SK-N-SH (cell line): ENCODE measurements around the gene TMEM107. TPM values are rescaled to one million over a fixed set of nuclear protein-coding genes. Genes with fewer than 3 reads are reported as not detected.

Experiments
- CTCF ChIA-PET: fragments of 300-600, 350-600 bp; formaldehyde crosslinking; extraction: SDS; loops from one replicate; lab custom pipeline; 2021; lab: Yijun Ruan, JAX
- POLR2A ChIA-PET: fragments of 350-600 bp; sonication (Branson Sonifier 250); formaldehyde crosslinking; extraction: SDS; loops from one replicate; lab custom pipeline; 2020; ENCODE audit warnings: antibody characterized with exemption, inconsistent platforms; lab: Yijun Ruan, JAX
- DNase-seq: peaks from one replicate; pipeline ENCODE4 v3.0.0; 2012
- H2AFZ ChIP-seq: fragments of 200-600 bp; sonication (generic); 2 replicates; pipeline ENCODE4 v1.8.1; 2016; ENCODE audit warnings: antibody characterized with exemption, mild to moderate bottlenecking, low read depth
- H3F3A ChIP-seq: fragments of 200-600 bp; sonication (generic); replicated peaks from 2 replicates; pipeline ENCODE3; 2016; ENCODE audit warnings: antibody characterized with exemption, mild to moderate bottlenecking; ENCODE audit not compliant: insufficient read depth
- H3K27ac ChIP-seq, 2 experiments: fragments of 200-500 bp in 1 of 2; fragments of 200-600 bp in 1 of 2; sonication (Bioruptor generic) in 1 of 2; sonication (generic), shearing (Covaris generic) in 1 of 2; 2 replicates each; pipeline versions ENCODE4 v1.5.1 to v1.6.1; 2014 to 2016; ENCODE audit warnings: low read depth in 2 of 2, inconsistent platforms in 1 of 2, low read length in 1 of 2, mild to moderate bottlenecking in 1 of 2, mixed read lengths in 1 of 2
- H3K27me3 ChIP-seq: fragments of 200-600 bp; sonication (generic), shearing (Covaris generic); 2 replicates; pipeline ENCODE4 v1.6.1; 2016; ENCODE audit warnings: mixed run types; ENCODE audit not compliant: insufficient read depth
- H3K36me3 ChIP-seq, 2 experiments: fragments of 200-500 bp in 1 of 2; fragments of 200-600 bp in 1 of 2; sonication (Bioruptor generic) in 1 of 2; sonication (generic) in 1 of 2; replicated peaks in 1 of 2; 2 replicates each; pipeline versions ENCODE3 to v1.5.1; 2014 to 2016; ENCODE audit warnings: low read length in 1 of 2, mild to moderate bottlenecking in 1 of 2; ENCODE audit not compliant: insufficient read depth in 2 of 2, control insufficient read depth in 1 of 2
- H3K4me1 ChIP-seq, 2 experiments: fragments of 200-500 bp in 1 of 2; fragments of 200-600 bp in 1 of 2; sonication (Bioruptor generic) in 1 of 2; sonication (generic), shearing (Covaris generic) in 1 of 2; 2 replicates each; pipeline versions ENCODE4 v1.5.1 to v1.6.1; 2014 to 2016; ENCODE audit warnings: low read depth in 1 of 2, low read length in 1 of 2, mixed run types in 1 of 2; ENCODE audit not compliant: insufficient read depth in 2 of 2, control insufficient read depth in 1 of 2
- H3K4me2 ChIP-seq: fragments of 200-600 bp; sonication (generic), shearing (Covaris generic); 2 replicates; pipeline ENCODE4 v1.6.1; 2017; ENCODE audit warnings: mixed run types
- H3K4me3 ChIP-seq, 2 experiments: fragments of 200-500 bp in 1 of 2; fragments of 200-600 bp in 1 of 2; sonication (Bioruptor generic) in 1 of 2; sonication (generic), shearing (Covaris generic) in 1 of 2; 2 replicates each; pipeline versions ENCODE4 v1.5.1 to v1.8.1; 2014 to 2016; ENCODE audit warnings: low read depth in 2 of 2, inconsistent platforms in 1 of 2, low read length in 1 of 2, mild to moderate bottlenecking in 1 of 2, mixed read lengths in 1 of 2, moderate library complexity in 1 of 2
- H3K79me2 ChIP-seq: fragments of 200-600 bp; sonication (generic); 2 replicates; pipeline ENCODE4 v1.8.1; 2017; ENCODE audit warnings: mild to moderate bottlenecking; ENCODE audit not compliant: insufficient read depth
- H3K9ac ChIP-seq: fragments of 200-600 bp; sonication (generic); 2 replicates; pipeline ENCODE4 v1.6.1; 2017; ENCODE audit warnings: mixed run types
- H3K9me2 ChIP-seq: fragments of 200-600 bp; sonication (generic); 2 replicates; pipeline ENCODE4 v1.6.1; 2017; ENCODE audit warnings: mixed run types
- H3K9me3 ChIP-seq: fragments of 200-600 bp; sonication (generic); 2 replicates; pipeline ENCODE4 v1.6.1; 2017; ENCODE audit warnings: mixed run types, mild to moderate bottlenecking, moderate library complexity
- H4K20me1 ChIP-seq: fragments of 200-600 bp; sonication (generic); 2 replicates; pipeline ENCODE4 v1.6.1; 2017; ENCODE audit warnings: mild to moderate bottlenecking, mixed run types; ENCODE audit not compliant: insufficient read depth
- ELF1 ChIP-seq: IDR thresholded peaks from 2 replicates; pipeline ENCODE4 v1.4.0; 2012
- EP300 ChIP-seq, 2 experiments: IDR thresholded peaks; 2 replicates each; pipeline versions ENCODE4 v1.4.0 to v1.6.1; 2012; ENCODE audit warnings: borderline replicate concordance in 1 of 2, low read depth in 1 of 2, low read length in 1 of 2
- EZH2phosphoT487 ChIP-seq: fragments of 200-600 bp; sonication (generic); IDR thresholded peaks from 2 replicates; pipeline ENCODE4 v1.6.1; 2017; ENCODE audit warnings: low read depth, mixed run types, mild to moderate bottlenecking, antibody characterized with exemption, moderate library complexity, borderline replicate concordance
- FOXJ3 ChIP-seq: sonication (generic); formaldehyde crosslinking; IDR thresholded peaks from 2 replicates; pipeline ENCODE4 v1.5.1; 2020; ENCODE audit warnings: mild to moderate bottlenecking, missing genetic modification reagents
- FOXM1 ChIP-seq: IDR thresholded peaks from 2 replicates; pipeline ENCODE4 v1.4.0; 2012; ENCODE audit warnings: low read depth, mild to moderate bottlenecking
- GABPA ChIP-seq: IDR thresholded peaks from 2 replicates; pipeline ENCODE4 v1.4.0; 2012; ENCODE audit warnings: low read depth, mild to moderate bottlenecking
- JUND ChIP-seq: IDR thresholded peaks from 2 replicates; pipeline ENCODE4 v1.4.0; 2012
- MEF2A ChIP-seq: IDR thresholded peaks from 2 replicates; pipeline ENCODE4 v1.4.0; 2012; ENCODE audit warnings: low read depth, borderline replicate concordance
- NFIC ChIP-seq: IDR thresholded peaks from 2 replicates; pipeline ENCODE4 v1.4.0; 2012; ENCODE audit warnings: borderline replicate concordance
- NRF1 ChIP-seq: IDR thresholded peaks from 2 replicates; pipeline ENCODE4 v1.6.1; 2012; ENCODE audit warnings: low read depth, mild to moderate bottlenecking, low read length
- POLR2AphosphoS5 ChIP-seq: IDR thresholded peaks from 2 replicates; pipeline ENCODE4 v1.6.1; 2012; ENCODE audit warnings: low read depth, low read length
- RAD21 ChIP-seq: IDR thresholded peaks from 2 replicates; pipeline ENCODE4 v1.6.1; 2012; ENCODE audit warnings: mild to moderate bottlenecking, low read length
- RCOR1 ChIP-seq: fragments of 150-350 bp; IDR thresholded peaks from 2 replicates; pipeline ENCODE4 v1.6.1; 2017; ENCODE audit warnings: antibody characterized with exemption, low read length
- RFX5 ChIP-seq: IDR thresholded peaks from 2 replicates; pipeline ENCODE4 v1.6.1; 2012; ENCODE audit warnings: mild to moderate bottlenecking, improper control_type of control experiment, low read length
- RXRA ChIP-seq: IDR thresholded peaks from 2 replicates; pipeline ENCODE4 v1.4.0; 2012; ENCODE audit warnings: low read depth, mild to moderate bottlenecking, borderline replicate concordance
- SMC3 ChIP-seq: IDR thresholded peaks from 2 replicates; pipeline ENCODE4 v1.6.1; 2012; ENCODE audit warnings: low read depth, low read length, improper control_type of control experiment
- TAF1 ChIP-seq: IDR thresholded peaks from 2 replicates; pipeline ENCODE4 v1.6.1; 2012; ENCODE audit warnings: low read depth, mild to moderate bottlenecking, low read length, moderate library complexity, borderline replicate concordance
- TEAD4 ChIP-seq: IDR thresholded peaks from 2 replicates; pipeline ENCODE4 v1.4.0; 2012; ENCODE audit warnings: mild to moderate bottlenecking, borderline replicate concordance; ENCODE audit not compliant: insufficient read depth
- WGBS: methylation state at CpG from one replicate; pipeline ENCODE4 v1.1.6; 2017; ENCODE audit warnings: low lambda C conversion rate; 5-methylcytosine and 5-hydroxymethylcytosine counted together
- polyA plus RNA-seq, 3 experiments: library from polyadenylated mRNA; depleted of rRNA; stranded (reverse); fragments of >200 nt; gene quantifications; 2 replicates each; pipeline ENCODE4 v1.2.3, GENCODE V29; 2012
- TF ChIP-seq, protein P1 (sequence below): fragments of 150-350 bp; IDR thresholded peaks from 2 replicates; pipeline ENCODE4 v1.6.1; 2016; ENCODE audit warnings: mild to moderate bottlenecking, low read depth, low read length
- TF ChIP-seq, protein P2 (sequence below): IDR thresholded peaks from 2 replicates; pipeline ENCODE4 v1.4.0; 2012; ENCODE audit warnings: low read depth, borderline replicate concordance
- TF ChIP-seq, protein P3 (sequence below): fragments of 200-600 bp; sonication (generic); IDR thresholded peaks from 2 replicates; pipeline ENCODE4 v1.6.1; 2017; ENCODE audit warnings: antibody characterized with exemption, mild to moderate bottlenecking, moderate library complexity
- TF ChIP-seq, protein P4 (sequence below): IDR thresholded peaks from 2 replicates; pipeline ENCODE4 v1.4.0; 2012; ENCODE audit warnings: low read depth

The TMEM107 gene
- polyA plus RNA-seq, 1 of the 3 experiments (the other 2 are of a cell fraction): 18.6 TPM

DNA sequence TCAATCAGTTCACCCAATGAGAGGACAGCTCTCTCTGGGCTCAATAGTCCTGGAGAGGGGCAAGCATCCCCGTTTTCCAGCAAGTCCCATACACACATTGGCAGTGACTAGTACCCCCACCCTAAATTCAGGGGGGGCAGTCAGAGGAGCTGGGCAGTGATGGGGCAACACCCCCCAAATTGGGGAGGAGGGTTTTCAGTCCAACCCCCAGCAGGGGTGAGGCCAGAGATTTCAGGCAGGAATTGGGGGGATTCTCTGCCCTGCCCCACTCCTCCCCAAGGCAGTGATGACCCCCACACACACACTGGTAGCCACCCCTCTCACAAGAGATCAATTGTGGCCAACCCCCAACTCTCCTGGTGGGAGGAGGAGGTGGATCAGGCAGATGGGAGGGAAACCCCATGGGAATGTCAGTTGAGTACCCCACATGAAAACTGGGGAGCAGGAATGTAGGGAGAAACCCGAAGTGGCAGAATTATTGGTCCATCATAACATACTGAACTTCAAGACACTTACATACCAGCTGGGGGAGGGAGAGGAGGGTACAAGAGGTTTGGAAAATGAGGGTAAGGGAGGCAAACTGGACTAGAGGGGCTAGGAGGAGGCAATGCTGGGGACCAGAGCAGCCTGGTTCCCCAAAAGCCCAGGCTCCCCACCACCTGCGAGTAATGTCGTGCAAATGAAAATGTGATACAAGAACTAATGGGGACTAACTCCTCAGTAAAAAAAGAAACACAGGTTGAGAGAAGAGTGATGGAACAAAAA, 16.5 kb downstream of the TMEM107 start:
- no peak overlapping the region for H2AFZ ChIP-seq
- no peak for DNase-seq
- H3K4me3 ChIP-seq: 0 out of 4 replicates have a peak overlapping the region, but pooled peaks of 1 of the 2 experiments have one; percentile 10
- POLR2A ChIA-PET: no interaction called here
- H3K9me2 ChIP-seq: no peaks in the 10 kb centered on the region
- no peak for TF ChIP-seq GABPA
- TF ChIP-seq POLR2AphosphoS5: no peak
- TF ChIP-seq RAD21: no peak
- TF ChIP-seq NRF1: no peak
- TF ChIP-seq RCOR1: no peak
- TF ChIP-seq ELF1: no peak
- TF ChIP-seq SMC3: no peak
- TF ChIP-seq FOXM1: no peak
- peaks cover 47% of the 10 kb centered on the region for H3K79me2 ChIP-seq
- WGBS: 88% methylated on average over 4 of the region's 4 CpGs
- CTCF ChIA-PET: interaction anchor here (0.6 to 9.4 kb wide), 12 partner anchors 10 to 222 kb away, joined by 3 to 98 read pairs (median 6); partner anchors contain the start of genes HES7 and TMEM107
- no peaks in the 10 kb centered on the region for H3K9me3 ChIP-seq
- H3K36me3 ChIP-seq: peaks cover 15 to 23% of the 10 kb centered on the region in 2 experiments
- H3K9ac ChIP-seq: no peak overlapping the region
- no peaks in the 10 kb centered on the region; the same call in 1 of the 2 replicates for H4K20me1 ChIP-seq
- no peak overlapping the region for H3K4me2 ChIP-seq
- H3K27ac ChIP-seq: no peak overlapping the region
- peaks cover 44% of the 10 kb centered on the region for H3F3A ChIP-seq
- no peaks in the 10 kb centered on the region for H3K27me3 ChIP-seq
- peaks cover 35 to 47% of the 10 kb centered on the region in 2 experiments for H3K4me1 ChIP-seq

DNA sequence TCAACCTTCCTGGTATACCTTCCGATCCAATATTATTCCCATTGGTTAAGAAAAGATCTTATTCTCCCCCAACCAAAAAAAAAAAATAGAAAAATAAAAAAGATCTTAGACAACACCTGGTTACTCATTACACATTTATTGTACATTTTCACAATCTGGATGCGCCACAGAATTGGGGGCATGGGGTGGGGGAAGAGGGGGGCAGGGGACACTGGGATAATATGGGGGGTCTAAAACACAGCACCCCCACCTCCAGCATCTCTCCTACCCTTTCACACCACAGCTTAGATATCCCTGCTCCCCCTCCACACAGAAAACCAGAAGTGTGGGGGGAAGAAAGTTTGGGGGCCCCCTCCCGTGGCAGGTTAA, 17.2 kb downstream of the TMEM107 start:
- POLR2A ChIA-PET: no interaction called here

More for the DNA sequence above, 17.2 kb downstream of the TMEM107 start:
- CTCF ChIA-PET: interaction anchor here (0.6 to 9.4 kb wide), 16 partner anchors 11 to 221 kb away, joined by 3 to 98 read pairs (median 4); partner anchors contain the start of genes HES7 and TMEM107
- peaks cover 47% of the 10 kb centered on the region for H3K79me2 ChIP-seq
- no peak for DNase-seq
- H3K27ac ChIP-seq: no peak overlapping the region
- peaks cover 15 to 23% of the 10 kb centered on the region in 2 experiments for H3K36me3 ChIP-seq
- peaks cover 39% of the 10 kb centered on the region for H3F3A ChIP-seq
- H3K9me3 ChIP-seq: no peaks in the 10 kb centered on the region
- no peaks in the 10 kb centered on the region; the same call in 1 of the 2 replicates for H4K20me1 ChIP-seq
- TF ChIP-seq TAF1 (no peak), NFIC (no peak), EZH2phosphoT487 (no peak), JUND (no peak), RFX5 (no peak), NRF1 (no peak), GABPA (no peak), ELF1 (no peak), MEF2A (no peak), EP300 (IDR thresholded peaks at IDR 0.05; ENCODE audit: borderline replicate concordance in 1 of 2, low read depth in 1 of 2, low read length in 1 of 2) (no peak), TEAD4 (no peak), RAD21 (no peak), RXRA (no peak), FOXJ3 (CRISPR knock-in tag) (no peak), SMC3 (no peak)
- TF ChIP-seq, protein P1, sequence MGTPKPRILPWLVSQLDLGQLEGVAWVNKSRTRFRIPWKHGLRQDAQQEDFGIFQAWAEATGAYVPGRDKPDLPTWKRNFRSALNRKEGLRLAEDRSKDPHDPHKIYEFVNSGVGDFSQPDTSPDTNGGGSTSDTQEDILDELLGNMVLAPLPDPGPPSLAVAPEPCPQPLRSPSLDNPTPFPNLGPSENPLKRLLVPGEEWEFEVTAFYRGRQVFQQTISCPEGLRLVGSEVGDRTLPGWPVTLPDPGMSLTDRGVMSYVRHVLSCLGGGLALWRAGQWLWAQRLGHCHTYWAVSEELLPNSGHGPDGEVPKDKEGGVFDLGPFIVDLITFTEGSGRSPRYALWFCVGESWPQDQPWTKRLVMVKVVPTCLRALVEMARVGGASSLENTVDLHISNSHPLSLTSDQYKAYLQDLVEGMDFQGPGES: no peak
- TF ChIP-seq, protein P2, sequence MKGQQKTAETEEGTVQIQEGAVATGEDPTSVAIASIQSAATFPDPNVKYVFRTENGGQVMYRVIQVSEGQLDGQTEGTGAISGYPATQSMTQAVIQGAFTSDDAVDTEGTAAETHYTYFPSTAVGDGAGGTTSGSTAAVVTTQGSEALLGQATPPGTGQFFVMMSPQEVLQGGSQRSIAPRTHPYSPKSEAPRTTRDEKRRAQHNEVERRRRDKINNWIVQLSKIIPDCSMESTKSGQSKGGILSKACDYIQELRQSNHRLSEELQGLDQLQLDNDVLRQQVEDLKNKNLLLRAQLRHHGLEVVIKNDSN: no peak
- TF ChIP-seq, protein P3, sequence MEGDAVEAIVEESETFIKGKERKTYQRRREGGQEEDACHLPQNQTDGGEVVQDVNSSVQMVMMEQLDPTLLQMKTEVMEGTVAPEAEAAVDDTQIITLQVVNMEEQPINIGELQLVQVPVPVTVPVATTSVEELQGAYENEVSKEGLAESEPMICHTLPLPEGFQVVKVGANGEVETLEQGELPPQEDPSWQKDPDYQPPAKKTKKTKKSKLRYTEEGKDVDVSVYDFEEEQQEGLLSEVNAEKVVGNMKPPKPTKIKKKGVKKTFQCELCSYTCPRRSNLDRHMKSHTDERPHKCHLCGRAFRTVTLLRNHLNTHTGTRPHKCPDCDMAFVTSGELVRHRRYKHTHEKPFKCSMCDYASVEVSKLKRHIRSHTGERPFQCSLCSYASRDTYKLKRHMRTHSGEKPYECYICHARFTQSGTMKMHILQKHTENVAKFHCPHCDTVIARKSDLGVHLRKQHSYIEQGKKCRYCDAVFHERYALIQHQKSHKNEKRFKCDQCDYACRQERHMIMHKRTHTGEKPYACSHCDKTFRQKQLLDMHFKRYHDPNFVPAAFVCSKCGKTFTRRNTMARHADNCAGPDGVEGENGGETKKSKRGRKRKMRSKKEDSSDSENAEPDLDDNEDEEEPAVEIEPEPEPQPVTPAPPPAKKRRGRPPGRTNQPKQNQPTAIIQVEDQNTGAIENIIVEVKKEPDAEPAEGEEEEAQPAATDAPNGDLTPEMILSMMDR: no peak
- TF ChIP-seq, protein P4, sequence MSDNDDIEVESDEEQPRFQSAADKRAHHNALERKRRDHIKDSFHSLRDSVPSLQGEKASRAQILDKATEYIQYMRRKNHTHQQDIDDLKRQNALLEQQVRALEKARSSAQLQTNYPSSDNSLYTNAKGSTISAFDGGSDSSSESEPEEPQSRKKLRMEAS: no peak
- WGBS: 68% methylated on average over 3 of the region's 3 CpGs
- no peaks in the 10 kb centered on the region for H3K9me2 ChIP-seq
- no peak overlapping the region; a peak in 1 of 4 replicates for H3K4me3 ChIP-seq
- no peak overlapping the region; the same call in 1 of the 2 replicates for H3K4me2 ChIP-seq
- H2AFZ ChIP-seq: no peak overlapping the region
- no peak overlapping the region for H3K9ac ChIP-seq
- H3K27me3 ChIP-seq: no peaks in the 10 kb centered on the region
- peaks cover 31 to 48% of the 10 kb centered on the region in 2 experiments for H3K4me1 ChIP-seq
